ENCODE measurements around the gene ORC2. TPM values are rescaled to one million over a fixed set of nuclear protein-coding genes. Genes with fewer than 3 reads are reported as not detected.

The ORC2 gene
- total and polyA plus RNA-seq, 10 of the 15 experiments (the other 5 are each of a cell fraction or from before 2014, with no cell fraction given), result 6.1 to 36.9 (median 17.6) TPM

- intact Hi-C loops (cut with micrococcal nuclease; ENCODE audit: unreplicated experiment) (no loop called here), in situ Hi-C loops (cut with MboI) (no loop called here)
- POLR2A ChIA-PET, result interaction anchor here (1.1 to 1.9 kb wide), 4 partner anchors 11 to 266 kb away, joined by 3 to 7 read pairs (median 4); no protein-coding TSS in a partner anchor
- RAD21 ChIA-PET (ENCODE audit: unreplicated experiment), result interaction anchor here (1.1 to 2.9 kb wide), 6 partner anchors 8 to 265 kb away, joined by 3 to 23 read pairs (median 6); no protein-coding TSS in a partner anchor
- no peak overlapping the region for H3K4me2 ChIP-seq (ENCODE audit: control insufficient read depth, insufficient read depth)
- CTCF ChIA-PET, result interaction anchor here (0.8 to 13.4 kb wide), 12 partner anchors 9 to 266 kb away, joined by 3 to 154 read pairs (median 4); partner anchors contain the start of genes CASP10, HYCC2 and NDUFB3
- BruUV-seq (replicated peaks), result no TSS peak
- no peaks in the 10 kb centered on the region for H4K20me1 ChIP-seq (ENCODE audit: control insufficient read depth, insufficient read depth)
- 10% methylated on average over 4 of the region's 4 CpGs for WGBS (ENCODE audit: insufficient coverage, insufficient replicate concordance, low lambda C conversion rate, missing lambda C conversion rate)
- H3K27me3 ChIP-seq (replicated peaks in 1 of 2; ENCODE audit: control insufficient read depth in 2 of 2, insufficient read depth in 2 of 2, low read length in 1 of 2), result no peaks in the 10 kb centered on the region
- DNase-seq (ENCODE audit: low read depth, low spot score) (peak; percentile 31), ATAC-seq (peak; percentile 40), FAIRE-seq (peak; percentile 47)
- H3K4me1 ChIP-seq (ENCODE audit: control insufficient read depth, insufficient read depth, low read length), result peaks cover 5% of the 10 kb centered on the region; the same call in 1 of the 2 replicates
- H2AFZ ChIP-seq (ENCODE audit: control insufficient read depth, low read depth, low read length), result no peak overlapping the region
- TF ChIP-seq JUNB (IDR thresholded peaks at IDR 0.05), result peak; percentile 80
- TF ChIP-seq CREM (IDR thresholded peaks at IDR 0.05; ENCODE audit: low read depth), result peak; percentile 70; the same call in 1 of the 2 replicates
- TF ChIP-seq SPI1 (IDR thresholded peaks at IDR 0.05; ENCODE audit: borderline replicate concordance, insufficient read depth, low read depth, low read length), result no peak
- peak; percentile 60; the same call in 1 of the 2 replicates for TF ChIP-seq NFIC (IDR thresholded peaks at IDR 0.05; ENCODE audit: low read depth, low read length)
- TF ChIP-seq RAD51 (IDR thresholded peaks at IDR 0.05), result no peak
- no peak for TF ChIP-seq HDAC6 (IDR thresholded peaks at IDR 0.05; ENCODE audit: unreplicated experiment)
- TF ChIP-seq ATF7 (IDR thresholded peaks at IDR 0.05; ENCODE audit: low read depth), result peak; percentile 89
- no peak for TF ChIP-seq CEBPB (IDR thresholded peaks at IDR 0.05; ENCODE audit: borderline replicate concordance in 1 of 2, low read depth in 2 of 2, low read length in 2 of 2)
- TF ChIP-seq CHD1 (IDR thresholded peaks at IDR 0.05; ENCODE audit: low read depth, low read length), result no peak
- TF ChIP-seq ETV6 (conservative IDR thresholded peaks at IDR 0.05 in 1 of 2, IDR thresholded peaks at IDR 0.05 in 1 of 2; ENCODE audit: borderline replicate concordance in 1 of 2, low read depth in 1 of 2), result 0 out of 4 replicates have a peak, but pooled peaks of 1 of the 2 experiments have one; percentile 34
- no peak for TF ChIP-seq RFX5 (IDR thresholded peaks at IDR 0.05; ENCODE audit: low read depth, low read length)
- peak; percentile 66; the same call in 1 of the 2 replicates for TF ChIP-seq ATF2 (IDR thresholded peaks at IDR 0.05; ENCODE audit: low read length)
- peak; percentile 52 for TF ChIP-seq MEF2B (IDR thresholded peaks at IDR 0.05; ENCODE audit: partially characterized antibody, poor library complexity, severe bottlenecking)
- TF ChIP-seq IKZF1 (conservative IDR thresholded peaks at IDR 0.05), result 0 out of 2 replicates have a peak, but pooled peaks have one; percentile 22
- TF ChIP-seq EED (IDR thresholded peaks at IDR 0.05; ENCODE audit: low read depth), result peak; percentile 73; the same call in 1 of the 2 replicates
- peak; percentile 61; the same call in 1 of the 2 replicates for TF ChIP-seq CREB1 (IDR thresholded peaks at IDR 0.05; ENCODE audit: low read depth)
- TF ChIP-seq IKZF2 (IDR thresholded peaks at IDR 0.05), result peak; percentile 17 to 42; a peak in 1 of 4 replicates
- H3K79me2 ChIP-seq (ENCODE audit: control insufficient read depth, insufficient read depth, low read length), result peaks cover 27% of the 10 kb centered on the region
- no peak overlapping the region for H3K4me3 ChIP-seq
- H3K27ac ChIP-seq (ENCODE audit: control insufficient read depth, insufficient read depth), result no peak overlapping the region
- H3K9me3 ChIP-seq (replicated peaks; ENCODE audit: control insufficient read depth, insufficient read depth, low read length), result no peaks in the 10 kb centered on the region
- SMC1A ChIA-PET (ENCODE audit: uncharacterized antibody, unreplicated experiment), result interaction anchor here (0.7 to 6.4 kb wide), 17 partner anchors 8 to 267 kb away, joined by 3 to 80 read pairs (median 4); partner anchors contain the start of gene CFLAR
- H3K9ac ChIP-seq (ENCODE audit: control insufficient read depth, insufficient read depth, low read length), result no peak overlapping the region
- H3K36me3 ChIP-seq (ENCODE audit: control insufficient read depth in 2 of 2, insufficient read depth in 2 of 2, low read length in 1 of 2), result no peaks in the 10 kb centered on the region
These were observed 3.3 kb upstream of the ORC2 start for GRCh38 chr2:200966770-200967169.

All from GM12878 (cell line).